ENCODE results near the gene ELP4.

- TF ChIP-seq POLR2A (IDR thresholded peaks at IDR 0.05), result no peak
- TF ChIP-seq CTCF (IDR thresholded peaks at IDR 0.05), result no peak
These were observed 203.3 kb downstream of the ELP4 start for GRCh38 chr11:31712851-31713250.

Data from breast epithelium (tissue), 3 donors.